ENCODE measurements around the gene MRPL55.

Gene MRPL55

GRCh38 chr1:228066891-228067654, 42.0 kb downstream of the MRPL55 start:
- no peak for DNase-seq

DNA sequence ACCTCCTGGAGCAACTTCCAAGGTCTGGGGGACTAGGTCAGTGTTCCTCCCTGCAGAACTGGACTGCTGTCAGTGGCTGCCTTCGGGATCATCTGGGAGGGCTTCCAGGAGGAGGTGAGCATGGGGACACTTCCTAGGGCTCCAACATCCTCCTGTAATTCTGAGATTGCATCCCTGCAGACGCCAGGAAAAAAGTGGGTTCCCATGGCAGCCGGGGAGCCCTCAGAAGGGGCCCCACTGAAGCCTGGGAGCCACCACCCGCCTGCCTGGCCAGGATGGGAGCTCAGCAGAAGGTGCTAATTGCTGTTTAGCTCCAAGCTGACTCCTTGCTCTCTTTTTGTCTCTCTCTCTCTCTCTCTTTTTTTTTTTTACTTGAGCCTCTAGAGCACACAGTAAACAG, 42.7 kb downstream of the MRPL55 start:
- no peak for DNase-seq

DNA sequence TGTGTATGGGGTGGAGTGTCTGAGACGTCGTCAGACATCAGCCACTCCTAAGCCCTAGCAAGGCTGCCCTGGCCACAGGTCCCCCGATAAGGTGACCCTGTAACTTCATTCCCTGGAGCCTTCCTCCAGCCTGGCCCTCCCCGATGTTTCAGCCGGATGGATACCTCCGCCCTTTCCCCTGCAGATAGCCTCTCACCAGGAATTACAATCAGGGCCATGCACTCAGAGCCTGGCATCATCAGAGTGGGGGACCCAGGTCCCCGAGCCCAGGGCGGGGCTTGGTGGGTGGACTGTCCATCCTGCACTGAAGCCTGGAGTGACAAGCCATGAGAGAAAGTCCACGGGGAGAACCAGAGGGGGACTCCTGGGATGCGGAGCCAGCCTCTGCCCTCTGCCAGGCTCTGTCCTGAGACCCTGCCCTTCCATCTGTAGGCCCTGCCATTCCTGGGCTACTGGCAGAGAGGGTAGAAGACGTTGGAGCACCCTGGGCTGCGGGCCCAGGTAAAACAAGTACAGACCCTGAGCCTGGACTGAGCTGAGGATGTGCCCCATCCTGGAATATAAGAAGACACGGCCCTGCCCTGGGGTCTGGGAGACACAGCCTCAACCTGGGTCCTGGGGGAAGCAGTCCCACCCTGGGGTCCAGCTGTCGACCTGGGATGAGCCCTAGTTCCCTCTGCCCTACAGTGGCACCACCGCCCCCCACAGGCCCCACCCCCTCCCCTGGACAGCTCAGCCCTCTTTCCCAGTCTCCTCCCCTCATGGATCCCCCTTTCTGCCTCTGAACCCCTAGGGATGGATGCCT, 43.4 kb downstream of the MRPL55 start:
- no peak for DNase-seq

DNA sequence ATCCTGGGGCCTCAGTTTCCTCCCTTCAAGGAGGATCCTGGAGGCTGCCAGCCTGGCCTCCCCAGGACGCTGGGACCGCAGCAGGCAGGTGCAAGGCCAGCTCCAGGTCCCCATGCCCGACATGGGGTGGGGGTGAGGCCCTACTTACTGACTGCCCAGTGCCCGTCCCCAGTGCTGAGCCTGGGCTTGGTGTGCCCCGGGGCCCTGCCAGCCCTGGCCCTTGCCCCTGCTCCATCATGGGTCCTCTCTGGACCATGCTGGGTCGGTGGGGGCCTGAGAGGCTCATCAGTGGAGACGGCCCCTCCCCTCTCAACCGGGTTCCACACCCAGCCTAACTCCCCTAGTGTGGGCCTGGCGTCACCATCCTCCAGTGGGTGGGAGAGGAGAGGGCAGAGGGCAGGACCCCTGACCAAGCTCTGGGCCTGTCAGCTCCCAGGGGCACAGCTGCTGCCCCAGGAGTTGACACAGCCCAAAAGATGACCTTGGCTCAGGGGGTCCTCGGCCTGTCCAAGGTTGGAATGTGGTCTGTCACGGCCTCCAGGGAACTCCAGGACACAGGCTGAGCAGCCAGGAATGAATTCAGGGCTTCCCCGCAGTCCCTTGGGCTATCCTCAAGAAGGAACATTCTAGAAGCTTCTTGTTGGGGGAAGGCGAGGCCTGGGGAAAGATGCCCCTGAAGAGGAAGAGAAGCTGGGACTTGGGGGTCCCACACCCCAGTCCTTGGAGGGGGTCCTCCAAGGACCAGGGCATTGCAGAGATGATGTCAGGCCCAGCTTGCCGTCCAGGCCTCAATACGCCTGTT, 44.2 kb downstream of the MRPL55 start:
- DNase-seq = no peak

DNA sequence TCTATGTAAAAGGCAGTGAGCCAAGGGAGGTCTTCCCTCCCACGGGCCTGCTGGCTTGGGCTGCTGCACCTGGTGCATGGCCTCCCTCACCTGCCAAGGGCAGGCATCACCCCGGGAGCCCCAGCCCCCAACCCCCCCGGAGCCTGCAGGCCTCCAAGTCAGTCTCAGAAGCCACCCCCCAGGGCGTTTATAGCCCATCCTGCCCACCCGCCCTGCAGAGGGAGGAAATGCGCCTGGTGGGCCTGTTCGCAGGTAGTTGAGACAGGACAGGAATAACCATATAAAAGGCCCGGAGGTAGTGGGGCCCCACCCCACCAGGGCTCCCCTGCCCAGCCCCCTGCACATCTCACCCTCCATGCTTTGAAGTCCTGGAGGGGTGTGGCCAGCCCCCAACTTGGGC, 44.8 kb downstream of the MRPL55 start:
- no peak for DNase-seq

- no peak for DNase-seq
Measured at GRCh38 chr1:228063251-228064191, 45.6 kb downstream of the MRPL55 start.

- no peak for DNase-seq
Measured at GRCh38 chr1:228062812-228063211, 46.3 kb downstream of the MRPL55 start.

DNA sequence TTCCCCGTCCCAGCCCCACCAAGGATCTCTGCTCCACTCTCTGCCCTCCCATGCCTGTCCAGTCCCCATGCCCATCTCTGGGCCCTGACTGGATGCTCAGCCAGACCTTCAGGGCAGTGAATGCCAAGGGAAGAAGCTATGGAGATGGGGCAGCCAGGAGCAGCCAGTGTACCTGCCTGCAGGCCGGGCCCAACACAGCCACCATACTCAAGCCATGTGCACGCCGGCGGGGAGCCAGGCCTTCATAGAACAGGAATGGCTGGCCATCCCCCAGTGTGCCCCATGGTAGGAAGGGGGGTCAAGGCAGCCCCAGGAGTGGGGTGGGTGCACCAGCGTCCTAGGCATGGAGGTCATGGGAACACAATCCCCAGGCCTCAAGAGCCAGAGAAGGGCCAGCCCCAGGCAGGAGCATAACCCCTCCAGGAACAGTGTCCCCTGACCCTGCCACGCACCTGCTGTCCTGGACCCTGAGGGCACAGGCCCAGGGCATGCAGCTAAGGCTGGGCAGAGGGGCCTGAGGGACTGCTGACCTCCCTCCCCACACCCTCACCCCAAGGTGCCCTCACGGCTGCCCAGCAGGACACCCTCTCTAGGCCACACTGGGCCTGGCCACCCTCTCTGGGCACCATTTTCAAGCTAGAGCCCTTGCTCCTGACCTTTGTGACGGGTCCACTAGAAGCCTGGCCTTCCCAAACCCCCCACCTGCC, 46.9 kb downstream of the MRPL55 start:
- DNase-seq = no peak

GRCh38 chr1:228061411-228062084, 47.6 kb downstream of the MRPL55 start:
- no peak for DNase-seq

DNA sequence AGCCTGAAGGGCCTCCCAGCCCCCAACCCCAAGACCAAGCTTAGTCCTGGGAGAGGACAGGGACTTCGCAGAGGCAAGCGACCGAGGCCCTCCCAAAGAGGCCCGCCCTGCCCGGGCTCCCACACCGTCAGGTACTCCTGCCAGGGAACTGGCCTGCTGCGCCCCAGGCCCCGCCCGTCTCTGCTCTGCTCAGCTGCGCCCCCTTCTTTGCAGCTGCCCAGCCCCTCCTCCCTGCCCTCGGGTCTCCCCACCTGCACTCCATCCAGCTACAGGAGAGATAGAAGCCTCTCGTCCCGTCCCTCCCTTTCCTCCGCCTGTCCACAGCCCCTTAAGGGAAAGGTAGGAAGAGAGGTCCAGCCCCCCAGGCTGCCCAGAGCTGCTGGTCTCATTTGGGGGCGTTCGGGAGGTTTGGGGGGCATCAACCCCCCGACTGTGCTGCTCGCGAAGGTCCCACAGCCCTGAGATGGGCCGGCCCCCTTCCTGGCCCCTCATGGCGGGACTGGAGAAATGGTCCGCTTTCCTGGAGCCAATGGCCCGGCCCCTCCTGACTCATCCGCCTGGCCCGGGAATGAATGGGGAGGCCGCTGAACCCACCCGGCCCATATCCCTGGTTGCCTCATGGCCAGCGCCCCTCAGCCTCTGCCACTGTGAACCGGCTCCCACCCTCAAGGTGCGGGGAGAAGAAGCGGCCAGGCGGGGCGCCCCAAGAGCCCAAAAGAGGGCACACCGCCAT, 48.5 kb downstream of the MRPL55 start:
- no peak for DNase-seq

- peak; percentile 82 for DNase-seq
Measured at GRCh38 chr1:228059634-228060457, 49.3 kb downstream of the MRPL55 start.

DNA sequence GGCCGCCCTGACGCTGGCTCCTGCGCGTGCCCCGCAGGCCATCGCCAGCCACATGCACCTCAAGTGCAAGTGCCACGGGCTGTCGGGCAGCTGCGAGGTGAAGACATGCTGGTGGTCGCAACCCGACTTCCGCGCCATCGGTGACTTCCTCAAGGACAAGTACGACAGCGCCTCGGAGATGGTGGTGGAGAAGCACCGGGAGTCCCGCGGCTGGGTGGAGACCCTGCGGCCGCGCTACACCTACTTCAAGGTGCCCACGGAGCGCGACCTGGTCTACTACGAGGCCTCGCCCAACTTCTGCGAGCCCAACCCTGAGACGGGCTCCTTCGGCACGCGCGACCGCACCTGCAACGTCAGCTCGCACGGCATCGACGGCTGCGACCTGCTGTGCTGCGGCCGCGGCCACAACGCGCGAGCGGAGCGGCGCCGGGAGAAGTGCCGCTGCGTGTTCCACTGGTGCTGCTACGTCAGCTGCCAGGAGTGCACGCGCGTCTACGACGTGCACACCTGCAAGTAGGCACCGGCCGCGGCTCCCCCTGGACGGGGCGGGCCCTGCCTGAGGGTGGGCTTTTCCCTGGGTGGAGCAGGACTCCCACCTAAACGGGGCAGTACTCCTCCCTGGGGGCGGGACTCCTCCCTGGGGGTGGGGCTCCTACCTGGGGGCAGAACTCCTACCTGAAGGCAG, 50.0 kb downstream of the MRPL55 start:
- no peak for DNase-seq

- DNase-seq = no peak
Measured at GRCh38 chr1:228058172-228058948, 50.7 kb downstream of the MRPL55 start.

Data from NCI-H774 (cell line).